ENCODE data around the gene SYNGR3.
A peak's percentile ranks its signal among the peaks of the same experiment; 100 is the strongest.

Gene SYNGR3

DNA sequence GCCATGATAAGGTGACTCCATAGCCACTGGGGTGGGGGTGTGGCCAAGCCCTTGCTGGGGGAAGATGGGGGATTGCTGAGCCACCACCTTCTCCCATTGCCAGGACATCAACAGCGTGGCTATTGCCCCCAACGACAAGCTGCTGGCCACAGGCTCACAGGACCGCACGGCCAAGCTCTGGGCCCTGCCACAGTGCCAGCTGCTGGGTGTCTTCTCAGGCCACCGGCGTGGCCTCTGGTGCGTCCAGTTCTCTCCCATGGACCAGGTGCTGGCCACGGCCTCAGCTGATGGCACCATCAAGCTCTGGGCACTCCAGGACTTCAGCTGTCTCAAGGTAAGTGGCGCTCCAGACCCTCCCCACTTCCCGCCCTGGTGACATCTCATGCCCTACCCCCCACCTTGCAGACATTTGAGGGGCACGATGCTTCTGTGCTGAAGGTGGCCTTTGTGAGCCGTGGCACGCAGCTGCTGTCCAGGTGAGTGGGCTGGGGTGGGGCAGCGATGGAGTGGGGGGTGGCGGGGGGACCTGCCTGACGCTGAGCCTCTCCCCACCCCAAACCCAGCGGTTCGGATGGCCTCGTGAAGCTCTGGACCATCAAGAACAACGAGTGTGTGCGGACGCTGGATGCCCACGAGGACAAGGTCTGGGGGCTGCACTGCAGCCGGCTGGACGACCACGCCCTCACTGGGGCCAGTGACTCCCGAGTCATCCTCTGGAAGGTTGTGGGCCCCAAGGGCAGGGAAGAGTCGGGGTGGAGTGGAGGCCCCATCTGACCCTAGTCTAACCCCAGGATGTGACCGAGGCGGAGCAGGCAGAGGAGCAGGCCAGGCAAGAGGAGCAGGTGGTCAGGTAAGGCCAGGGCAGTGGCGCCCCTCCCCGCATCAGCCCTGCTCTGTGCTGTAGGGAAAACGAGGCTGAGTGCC, 12.6 kb upstream of the SYNGR3 start:
- no peak for DNase-seq

- DNase-seq = no peak
Observed at GRCh38 chr16:1977875-1978268, 11.9 kb upstream of the SYNGR3 start.

GRCh38 chr16:1978476-1979120, 11.2 kb upstream of the SYNGR3 start:
- DNase-seq = no peak

GRCh38 chr16:1979271-1980029, 10.3 kb upstream of the SYNGR3 start:
- DNase-seq = no peak

- no peak for DNase-seq
Observed at GRCh38 chr16:1980030-1980769, 9.6 kb upstream of the SYNGR3 start.

DNA sequence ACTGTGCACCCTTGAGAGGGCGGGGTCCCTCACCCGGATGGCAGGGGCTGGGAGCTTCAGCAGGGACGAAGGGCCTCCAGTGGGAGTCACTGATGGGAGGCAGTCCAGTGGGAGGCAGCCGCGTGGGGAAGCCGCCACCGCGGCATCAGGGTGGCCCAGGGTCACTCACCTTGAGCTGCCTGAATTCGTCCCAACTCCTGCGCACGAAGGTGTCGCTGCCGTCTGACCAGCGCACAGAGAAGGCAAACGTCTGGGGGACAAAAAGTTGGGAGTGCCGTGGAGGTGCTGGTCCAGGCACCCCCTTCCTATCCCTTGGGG, 9.0 kb upstream of the SYNGR3 start:
- DNase-seq = no peak

- no peak for DNase-seq
Observed at GRCh38 chr16:1981398-1981836, 8.4 kb upstream of the SYNGR3 start, which contains the start of gene NOXO1. NOXO1 (minus strand) TSS chr16:1981469; CDS start chr16:1981179, 290 bp downstream.

GRCh38 chr16:1982013-1982433, 7.7 kb upstream of the SYNGR3 start:
- DNase-seq = no peak

GRCh38 chr16:1982991-1983543, 6.7 kb upstream of the SYNGR3 start:
- DNase-seq = no peak

GRCh38 chr16:1983544-1984346, 6.0 kb upstream of the SYNGR3 start, which contains the start of gene GFER:
GFER (plus strand) TSS chr16:1984193; CDS start chr16:1984219, 26 bp downstream.
- DNase-seq = peak; percentile 89

DNA sequence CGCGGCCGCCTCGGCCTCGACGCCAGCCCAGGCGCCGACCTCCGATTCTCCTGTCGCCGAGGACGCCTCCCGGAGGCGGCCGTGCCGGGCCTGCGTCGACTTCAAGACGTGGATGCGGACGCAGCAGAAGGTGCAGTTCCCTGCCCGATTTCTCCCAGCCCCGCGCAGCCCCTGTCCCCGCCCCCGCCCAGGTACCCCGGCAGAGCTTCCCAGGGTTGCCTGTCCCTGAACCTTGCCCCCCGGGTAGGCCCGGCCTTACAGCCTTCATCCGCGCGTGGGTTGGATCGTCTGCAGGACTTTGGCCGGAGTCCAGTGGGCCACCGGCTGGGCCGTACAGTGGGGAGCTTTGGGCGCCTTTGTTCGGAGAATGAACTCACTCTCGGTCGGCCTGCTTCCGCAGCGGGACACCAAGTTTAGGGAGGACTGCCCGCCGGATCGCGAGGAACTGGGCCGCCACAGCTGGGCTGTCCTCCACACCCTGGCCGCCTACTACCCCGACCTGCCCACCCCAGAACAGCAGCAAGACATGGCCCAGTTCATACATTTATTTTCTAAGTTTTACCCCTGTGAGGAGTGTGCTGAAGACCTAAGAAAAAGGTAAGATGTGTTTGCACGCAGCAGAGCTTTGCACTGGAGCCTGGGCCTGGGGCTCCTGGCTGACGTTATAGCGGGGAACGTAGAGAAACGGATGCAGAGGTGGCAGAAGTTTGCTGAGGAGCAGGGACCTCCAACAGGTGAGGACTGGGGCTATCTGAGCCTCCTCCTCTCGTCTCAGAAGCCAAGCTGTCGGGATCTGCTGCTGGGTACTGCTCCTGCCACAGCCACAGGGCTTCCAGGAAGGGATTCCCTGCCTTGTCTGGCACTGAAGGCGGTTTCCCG, 5.2 kb upstream of the SYNGR3 start:
- DNase-seq = no peak

DNA sequence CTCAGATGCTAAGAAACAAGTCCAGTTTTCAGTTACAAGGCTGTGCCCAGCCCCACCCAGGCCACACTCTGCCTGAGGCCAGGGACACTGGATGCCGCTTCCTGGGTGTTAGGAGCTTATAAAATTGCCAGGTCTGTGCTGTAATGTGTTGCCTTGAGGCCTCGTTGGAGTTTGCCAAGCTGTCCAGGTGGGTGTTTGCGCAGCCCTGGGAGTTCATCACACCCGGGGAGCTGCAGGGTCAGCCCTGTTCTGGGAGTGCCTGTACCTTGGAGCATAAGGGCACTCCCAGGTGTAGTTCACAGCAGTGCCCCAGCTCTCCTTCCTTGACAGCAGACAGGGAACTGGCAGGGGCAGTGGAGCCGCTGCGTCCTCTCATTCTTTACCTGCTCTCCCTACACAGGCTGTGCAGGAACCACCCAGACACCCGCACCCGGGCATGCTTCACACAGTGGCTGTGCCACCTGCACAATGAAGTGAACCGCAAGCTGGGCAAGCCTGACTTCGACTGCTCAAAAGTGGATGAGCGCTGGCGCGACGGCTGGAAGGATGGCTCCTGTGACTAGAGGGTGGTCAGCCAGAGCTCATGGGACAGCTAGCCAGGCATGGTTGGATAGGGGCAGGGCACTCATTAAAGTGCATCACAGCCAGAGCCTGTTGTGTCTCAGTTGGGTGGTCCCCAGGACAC, 4.2 kb upstream of the SYNGR3 start:
- DNase-seq = no peak

DNA sequence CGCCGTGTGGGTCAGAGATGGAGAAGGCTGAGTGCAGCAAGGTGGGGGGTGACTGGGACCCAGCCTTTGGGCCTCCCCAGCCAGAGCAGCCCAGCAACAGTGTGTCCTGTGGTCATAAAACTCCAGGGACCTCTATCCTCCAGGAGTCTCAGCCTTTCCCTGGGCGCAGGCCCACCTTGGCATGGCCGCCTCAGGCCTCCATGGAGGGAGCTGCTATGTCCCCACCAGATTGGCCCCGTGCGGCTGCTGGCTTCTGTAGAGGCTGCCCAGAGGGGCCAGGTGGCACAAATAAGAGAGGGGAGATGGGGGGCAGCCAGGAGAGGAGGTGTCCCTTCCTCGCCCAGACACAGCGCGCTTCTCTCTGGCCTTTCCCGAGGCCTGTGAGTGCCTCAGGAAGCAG, 2.6 kb upstream of the SYNGR3 start:
- DNase-seq = no peak

GRCh38 chr16:1990101-1990350, 256 bp downstream of the SYNGR3 start:
- no peak for DNase-seq

DNA sequence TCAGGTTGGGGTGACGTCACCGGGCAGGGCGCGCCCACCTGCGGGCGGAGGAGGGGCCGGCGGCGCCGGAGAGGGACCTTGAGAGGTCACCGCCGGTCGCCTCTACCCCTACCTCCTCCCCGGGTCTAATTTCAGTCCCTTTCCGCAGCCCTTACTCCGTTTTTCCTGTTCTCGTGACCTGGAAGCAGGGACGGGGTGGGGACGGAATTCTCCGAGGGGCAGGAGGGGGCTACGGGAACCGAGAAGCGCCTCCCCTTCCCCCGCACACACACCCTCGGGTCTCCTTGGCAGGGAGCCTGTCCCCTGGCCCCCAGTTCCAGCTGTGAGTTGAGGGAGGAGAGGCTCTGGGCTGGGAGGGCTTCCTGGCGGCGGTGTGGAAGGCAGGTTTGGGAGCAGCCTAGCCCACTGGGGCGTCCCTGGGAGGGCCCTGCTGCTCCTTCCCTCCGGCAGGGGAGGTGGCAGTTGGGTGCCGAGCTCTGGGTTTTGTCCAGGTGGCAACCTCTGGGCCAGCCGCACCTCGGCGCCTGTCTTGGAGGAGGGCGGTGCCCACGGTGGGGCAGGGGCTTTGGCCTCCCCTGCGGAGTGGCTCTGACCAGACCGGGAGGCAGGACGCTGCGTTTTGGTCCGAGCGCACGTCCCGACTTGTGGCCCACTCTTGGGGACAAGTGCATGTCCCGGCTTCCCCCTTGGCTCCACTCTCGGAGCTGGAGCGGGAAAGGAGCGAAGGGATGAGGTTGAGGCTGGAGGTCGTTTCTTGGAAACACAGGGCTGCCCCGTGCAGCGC, 773 bp downstream of the SYNGR3 start:
- no peak for DNase-seq

DNA sequence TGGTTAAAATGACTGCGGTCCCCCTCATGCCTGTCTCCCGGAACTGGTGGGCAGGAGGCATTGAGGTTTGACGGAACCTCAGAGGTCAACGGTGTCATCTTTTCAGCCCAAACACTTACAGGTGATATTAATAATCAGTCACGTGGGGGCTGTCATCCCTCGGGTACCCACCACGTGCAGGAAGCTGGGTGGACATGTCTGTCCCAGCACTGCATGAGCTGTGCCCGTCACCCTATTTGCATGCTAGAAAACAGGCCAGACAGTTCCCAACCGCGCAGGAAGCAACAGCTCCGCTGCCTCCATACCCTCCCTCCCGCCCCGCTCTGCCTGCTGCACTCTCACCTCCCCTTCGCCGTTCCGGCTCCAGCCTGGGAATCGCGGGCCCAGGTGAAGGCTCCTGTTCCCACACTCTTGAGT, 1.4 kb downstream of the SYNGR3 start:
- DNase-seq = peak in 1 of 2 donors; percentile 14

DNA sequence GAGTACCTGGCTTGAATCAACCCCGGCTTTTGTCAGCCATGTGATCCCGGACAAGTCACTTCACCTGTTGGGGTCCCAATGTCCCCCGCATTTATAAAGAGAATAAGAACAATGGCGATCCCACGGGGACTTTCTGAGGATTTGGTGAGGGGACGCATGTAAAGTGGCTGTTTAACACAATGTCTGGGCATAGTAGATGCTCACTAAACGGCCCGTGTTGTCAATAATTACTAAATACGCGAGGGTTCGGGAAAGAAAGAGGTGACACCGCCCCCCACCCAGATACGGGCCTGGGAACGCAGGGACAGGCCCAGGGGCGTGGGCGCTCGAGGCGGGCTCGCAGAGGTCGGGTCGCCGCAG, 1.8 kb downstream of the SYNGR3 start:
- DNase-seq = no peak

DNA sequence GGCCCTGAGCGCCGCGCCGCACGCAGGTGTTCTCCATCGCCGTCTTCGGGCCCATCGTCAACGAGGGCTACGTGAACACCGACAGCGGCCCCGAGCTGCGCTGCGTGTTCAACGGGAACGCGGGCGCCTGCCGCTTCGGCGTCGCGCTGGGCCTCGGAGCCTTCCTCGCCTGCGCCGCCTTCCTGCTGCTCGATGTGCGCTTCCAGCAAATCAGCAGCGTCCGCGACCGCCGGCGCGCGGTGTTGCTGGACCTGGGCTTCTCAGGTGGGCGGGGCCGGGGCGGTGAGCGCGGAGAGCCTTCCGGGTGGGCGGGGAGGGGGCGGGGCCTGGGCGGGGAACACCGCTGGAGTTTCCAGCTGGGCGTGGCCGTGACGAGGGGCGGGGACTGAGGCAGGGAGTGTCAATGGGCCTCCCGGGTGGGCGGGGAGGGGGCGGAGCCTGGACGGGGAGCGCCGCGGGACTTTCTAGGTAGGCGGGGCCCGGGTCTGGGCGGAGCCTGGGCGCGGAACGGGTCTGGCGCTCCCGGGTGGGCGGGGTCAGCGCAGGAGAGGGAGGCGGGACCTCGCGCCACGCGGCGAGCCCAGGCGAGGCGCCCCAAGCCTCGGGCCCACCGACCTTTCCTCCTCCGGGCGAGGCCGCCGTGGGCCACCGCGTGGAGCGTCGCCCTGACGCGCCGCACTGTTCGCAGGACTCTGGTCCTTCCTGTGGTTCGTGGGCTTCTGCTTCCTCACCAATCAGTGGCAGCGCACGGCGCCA, 2.4 kb downstream of the SYNGR3 start:
- DNase-seq = peak; percentile 93 to 99

All from inflammatory macrophage treated with lipopolysaccharide for 1 hour (primary cell).